SK-N-SH (cell line): ENCODE data around the gene UBE2L6.

ENCODE experiments used
- CHD2 ChIP-seq: fragments of 150-350 bp; IDR thresholded peaks from 2 replicates; pipeline ENCODE4 v1.6.1; 2018; ENCODE audit warnings: low read length; ENCODE audit not compliant: partially characterized antibody
- CTCF ChIP-seq: fragments of 200-600 bp; sonication (generic); IDR thresholded peaks from 2 replicates; pipeline ENCODE4 v1.6.1; 2017; ENCODE audit warnings: antibody characterized with exemption, mild to moderate bottlenecking, moderate library complexity
- EP300 ChIP-seq, 2 experiments: IDR thresholded peaks; 2 replicates each; pipeline versions ENCODE4 v1.4.0 to v1.6.1; 2012; ENCODE audit warnings: borderline replicate concordance in 1 of 2, low read depth in 1 of 2, low read length in 1 of 2
- GABPA ChIP-seq: IDR thresholded peaks from 2 replicates; pipeline ENCODE4 v1.4.0; 2012; ENCODE audit warnings: low read depth, mild to moderate bottlenecking
- MXI1 ChIP-seq: IDR thresholded peaks from 2 replicates; pipeline ENCODE4 v1.6.1; 2012; ENCODE audit warnings: mild to moderate bottlenecking, low read depth, low read length, improper control_type of control experiment
- PBX3 ChIP-seq: IDR thresholded peaks from 2 replicates; pipeline ENCODE4; 2012
- SIN3A ChIP-seq: IDR thresholded peaks from 2 replicates; pipeline ENCODE4 v1.6.1; 2012; ENCODE audit warnings: low read depth, mild to moderate bottlenecking, low read length, moderate library complexity, borderline replicate concordance
- TAF1 ChIP-seq: IDR thresholded peaks from 2 replicates; pipeline ENCODE4 v1.6.1; 2012; ENCODE audit warnings: low read depth, mild to moderate bottlenecking, low read length, moderate library complexity, borderline replicate concordance
- YY1 ChIP-seq: IDR thresholded peaks from 2 replicates; pipeline ENCODE4 v1.4.0; 2012; ENCODE audit warnings: low read depth, mild to moderate bottlenecking
- TF ChIP-seq, protein P1 (sequence below): IDR thresholded peaks from 2 replicates; pipeline ENCODE4 v1.4.0; 2012; ENCODE audit warnings: low read depth, borderline replicate concordance
- TF ChIP-seq, protein P2 (sequence below): IDR thresholded peaks from 2 replicates; pipeline ENCODE4 v1.4.0; 2012; ENCODE audit warnings: low read depth

DNA sequence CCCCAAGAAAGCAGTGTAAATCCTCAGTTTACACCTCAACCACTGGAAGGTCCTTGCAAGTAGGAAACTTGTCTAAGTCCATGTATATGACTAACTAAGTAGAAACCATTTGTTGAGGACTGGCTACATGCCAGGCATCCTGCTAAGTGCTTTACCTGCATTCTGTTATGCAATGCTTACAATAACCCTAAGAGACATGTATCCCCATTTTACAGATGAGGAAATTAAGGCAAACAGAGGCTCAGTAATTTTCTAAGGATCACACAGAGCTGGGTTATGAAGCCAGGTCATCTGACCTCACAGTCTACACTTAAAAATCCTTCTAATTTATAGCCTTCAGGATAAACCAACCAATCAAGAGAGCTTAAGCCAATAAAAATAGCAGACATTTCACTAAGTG is 38.5 kb downstream of the UBE2L6 start:
- TF ChIP-seq MXI1 (no peak), CTCF (no peak), GABPA (no peak), EP300 (IDR thresholded peaks at IDR 0.05; ENCODE audit: borderline replicate concordance in 1 of 2, low read depth in 1 of 2, low read length in 1 of 2) (no peak), SIN3A (no peak), TAF1 (no peak), PBX3 (no peak), YY1 (no peak), CHD2 (no peak)
- TF ChIP-seq, protein P1, sequence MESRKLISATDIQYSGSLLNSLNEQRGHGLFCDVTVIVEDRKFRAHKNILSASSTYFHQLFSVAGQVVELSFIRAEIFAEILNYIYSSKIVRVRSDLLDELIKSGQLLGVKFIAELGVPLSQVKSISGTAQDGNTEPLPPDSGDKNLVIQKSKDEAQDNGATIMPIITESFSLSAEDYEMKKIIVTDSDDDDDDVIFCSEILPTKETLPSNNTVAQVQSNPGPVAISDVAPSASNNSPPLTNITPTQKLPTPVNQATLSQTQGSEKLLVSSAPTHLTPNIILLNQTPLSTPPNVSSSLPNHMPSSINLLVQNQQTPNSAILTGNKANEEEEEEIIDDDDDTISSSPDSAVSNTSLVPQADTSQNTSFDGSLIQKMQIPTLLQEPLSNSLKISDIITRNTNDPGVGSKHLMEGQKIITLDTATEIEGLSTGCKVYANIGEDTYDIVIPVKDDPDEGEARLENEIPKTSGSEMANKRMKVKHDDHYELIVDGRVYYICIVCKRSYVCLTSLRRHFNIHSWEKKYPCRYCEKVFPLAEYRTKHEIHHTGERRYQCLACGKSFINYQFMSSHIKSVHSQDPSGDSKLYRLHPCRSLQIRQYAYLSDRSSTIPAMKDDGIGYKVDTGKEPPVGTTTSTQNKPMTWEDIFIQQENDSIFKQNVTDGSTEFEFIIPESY = no peak
- TF ChIP-seq, protein P2, sequence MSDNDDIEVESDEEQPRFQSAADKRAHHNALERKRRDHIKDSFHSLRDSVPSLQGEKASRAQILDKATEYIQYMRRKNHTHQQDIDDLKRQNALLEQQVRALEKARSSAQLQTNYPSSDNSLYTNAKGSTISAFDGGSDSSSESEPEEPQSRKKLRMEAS = no peak
